GM18499 (cell line): ENCODE measurements around the gene G0S2.
A peak's percentile ranks its signal among the peaks of the same experiment; 100 is the strongest.

Experiments used
- ATAC-seq: cut with Tn5 transposase; IDR thresholded peaks from one replicate; pipeline ENCODE4 v1.9.1; 2021; ENCODE audit warnings: moderate number of reproducible peaks; ENCODE audit not compliant: insufficient read depth, unreplicated experiment

G0S2 gene

DNA sequence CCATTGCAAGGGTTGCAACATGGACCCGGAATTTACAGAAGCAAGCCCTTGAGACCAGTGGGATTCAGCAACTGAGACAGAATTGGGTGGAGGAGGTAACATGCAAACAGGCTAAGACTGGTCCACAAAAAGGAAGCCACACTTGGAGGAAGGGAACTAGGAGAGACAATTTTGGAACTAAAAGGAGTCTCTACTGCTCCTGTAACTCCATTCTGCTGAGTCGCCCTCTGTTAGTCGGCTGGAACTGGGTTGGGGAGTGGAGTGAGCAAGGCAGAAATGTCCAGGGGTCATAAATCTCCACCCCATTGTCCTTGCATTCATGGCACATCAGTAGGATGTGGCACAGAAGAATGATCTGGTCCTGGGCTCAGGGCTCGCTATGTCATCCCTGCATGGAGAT lies 28.1 kb upstream of the G0S2 start:
- ATAC-seq = no peak

DNA sequence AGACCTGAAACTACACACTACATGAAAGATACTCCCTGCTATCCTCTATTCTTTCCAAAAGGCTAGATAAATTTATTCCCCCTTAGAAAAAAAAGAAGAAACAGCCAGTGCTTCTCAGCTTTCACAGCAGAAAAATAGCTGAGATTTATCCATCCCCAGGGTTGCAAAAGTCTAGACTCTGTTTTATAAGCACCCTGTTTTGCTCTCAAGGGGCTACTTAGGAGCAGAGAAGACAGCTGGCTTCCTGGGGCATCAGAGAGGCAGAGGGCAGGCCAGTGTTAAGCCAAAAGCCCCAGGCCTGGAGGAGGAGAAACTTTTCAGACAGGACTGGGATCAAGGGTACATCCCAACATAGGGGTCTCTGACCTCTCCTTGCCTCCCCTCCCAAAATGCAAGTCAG lies 26.9 kb upstream of the G0S2 start:
- no peak for ATAC-seq

DNA sequence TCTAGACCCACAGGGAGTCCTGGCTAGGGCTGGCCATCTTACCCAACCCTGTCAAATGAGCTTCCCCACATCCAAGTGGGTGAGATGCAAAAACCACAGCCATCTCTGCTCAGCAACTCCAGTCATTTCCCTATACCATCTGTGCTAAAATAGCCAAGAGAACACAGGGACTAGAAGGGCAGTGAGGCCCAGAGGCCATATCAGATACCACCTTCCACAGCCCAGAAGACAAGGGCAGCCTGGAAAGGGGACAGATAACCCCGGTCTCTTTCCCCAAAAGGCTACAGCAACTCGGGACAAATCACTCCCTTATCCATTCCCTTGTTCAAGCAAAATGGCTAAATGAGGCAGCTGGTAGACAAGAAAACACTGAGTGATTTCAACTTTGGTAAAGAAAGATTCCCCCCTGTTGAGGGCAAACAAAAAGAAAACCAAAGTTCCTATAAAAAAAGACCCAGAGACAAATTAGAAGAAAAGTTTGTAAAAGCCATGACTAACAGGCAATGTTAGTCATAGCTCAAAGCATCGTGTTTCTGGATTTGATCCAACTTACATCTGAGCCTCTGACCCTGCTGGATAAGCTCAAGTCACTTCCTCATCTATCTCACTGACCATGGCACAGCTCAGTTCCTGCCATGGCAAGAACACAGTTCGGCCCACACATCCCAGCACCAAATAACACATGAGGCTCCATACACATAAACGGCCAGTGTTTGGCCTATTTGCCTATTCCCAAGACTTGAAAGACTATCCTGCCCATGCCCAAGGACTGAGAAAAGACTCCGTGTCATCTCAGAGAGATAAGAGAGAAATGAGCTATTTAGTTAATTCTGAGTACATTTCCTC lies 26.1 kb upstream of the G0S2 start:
- ATAC-seq = no peak

DNA sequence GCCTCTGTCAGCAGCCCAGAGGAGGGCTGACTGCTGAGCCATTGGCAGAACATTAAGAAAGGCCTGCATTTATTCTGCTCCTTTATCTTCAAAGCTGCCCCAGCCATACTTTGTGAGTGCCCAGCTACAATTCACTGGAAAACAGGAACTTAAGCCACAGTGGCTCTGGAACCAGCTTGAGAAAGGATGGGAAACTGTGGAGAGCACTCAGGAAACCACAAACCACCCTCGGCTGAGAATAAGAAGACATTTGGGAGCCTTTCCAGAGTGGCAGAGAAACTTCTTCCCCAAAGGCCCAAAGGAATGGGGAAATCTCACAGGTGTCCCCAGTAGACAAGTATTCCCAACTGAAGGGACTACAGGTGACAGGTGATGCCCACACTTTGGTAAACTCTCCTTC lies 24.8 kb upstream of the G0S2 start:
- no peak for ATAC-seq

DNA sequence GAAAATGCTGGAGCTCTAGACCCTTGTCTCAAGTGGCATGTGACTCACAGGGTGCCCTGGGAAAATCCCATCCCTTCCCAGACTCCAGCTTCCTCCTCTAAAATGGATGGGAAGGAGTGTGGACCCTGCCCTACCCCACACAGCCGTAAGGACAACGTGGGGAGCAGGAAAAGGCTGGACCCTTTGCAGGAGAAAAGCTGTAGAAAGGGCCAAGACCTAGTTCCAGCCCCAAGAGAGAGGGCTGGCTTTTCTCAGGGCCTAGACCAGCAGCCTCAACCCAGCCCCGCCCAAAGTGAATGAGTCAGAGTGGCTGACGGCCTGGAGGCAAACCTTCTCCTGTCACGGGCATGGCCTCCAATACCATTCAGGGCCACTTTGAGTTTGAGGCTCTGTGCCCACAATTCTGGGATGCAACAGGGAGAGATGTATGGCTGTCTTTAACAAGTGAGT lies 24.0 kb upstream of the G0S2 start:
- no peak for ATAC-seq

DNA sequence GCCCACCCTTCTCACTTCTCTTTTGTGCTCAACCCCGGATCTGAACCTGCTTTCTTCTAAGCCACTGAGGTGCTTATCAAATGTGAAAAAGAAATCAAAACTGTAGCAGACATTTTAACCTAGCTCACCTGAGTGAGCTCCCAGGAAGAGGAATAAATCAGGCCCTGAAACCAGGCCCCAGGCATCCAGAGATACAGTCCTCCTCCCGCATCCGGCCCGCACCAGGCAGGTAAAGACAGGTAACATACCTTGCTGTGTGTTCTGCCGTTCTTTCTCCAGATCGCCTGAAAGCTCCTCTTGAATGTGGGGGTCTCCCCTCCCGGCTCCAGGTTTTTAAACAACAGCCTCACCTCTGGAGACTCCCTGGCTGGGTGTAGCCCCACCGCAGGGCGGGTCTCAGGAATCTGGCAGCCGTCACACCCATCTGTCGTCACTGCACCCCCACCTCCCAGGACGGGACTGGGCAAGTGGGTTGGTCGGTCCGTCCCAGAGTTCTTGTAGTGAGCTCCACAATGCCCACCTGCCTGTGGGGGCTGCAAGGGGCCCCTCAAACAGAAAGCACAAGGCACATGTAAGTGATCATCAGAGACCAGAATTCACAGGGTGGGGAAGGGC lies 23.0 kb upstream of the G0S2 start, which contains the start of gene LAMB3:
LAMB3 (minus strand) TSS at position 305 of the 615 bp plus-strand sequence. CDS start 1,481 bp downstream, outside the sequence.
- ATAC-seq = no peak

DNA sequence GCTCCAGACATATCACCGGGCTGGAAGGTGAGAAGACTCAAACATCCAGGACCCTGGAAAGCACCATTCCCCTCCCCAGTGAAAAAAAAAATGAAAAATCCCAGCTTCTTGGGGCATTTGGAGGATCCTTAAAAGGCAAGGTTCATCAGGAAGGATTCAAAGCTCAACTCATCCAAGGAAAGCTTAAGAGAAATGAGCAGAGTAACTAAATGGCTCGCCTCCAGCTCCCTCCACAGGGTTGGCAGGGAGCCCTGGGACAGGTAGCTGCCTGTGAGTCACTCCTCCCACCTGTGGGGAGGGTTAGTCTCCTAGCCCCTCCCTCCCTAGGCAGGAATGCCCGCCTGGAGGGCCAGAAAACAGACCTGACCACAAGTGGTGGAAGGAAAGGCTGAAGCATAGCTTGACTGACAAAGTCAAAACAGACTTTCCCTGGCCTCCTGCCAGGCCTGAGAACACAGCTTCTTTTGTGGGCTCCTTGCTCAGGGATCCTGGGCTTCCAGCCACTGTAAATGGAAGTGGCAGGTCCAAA lies 22.3 kb upstream of the G0S2 start:
- ATAC-seq = no peak

DNA sequence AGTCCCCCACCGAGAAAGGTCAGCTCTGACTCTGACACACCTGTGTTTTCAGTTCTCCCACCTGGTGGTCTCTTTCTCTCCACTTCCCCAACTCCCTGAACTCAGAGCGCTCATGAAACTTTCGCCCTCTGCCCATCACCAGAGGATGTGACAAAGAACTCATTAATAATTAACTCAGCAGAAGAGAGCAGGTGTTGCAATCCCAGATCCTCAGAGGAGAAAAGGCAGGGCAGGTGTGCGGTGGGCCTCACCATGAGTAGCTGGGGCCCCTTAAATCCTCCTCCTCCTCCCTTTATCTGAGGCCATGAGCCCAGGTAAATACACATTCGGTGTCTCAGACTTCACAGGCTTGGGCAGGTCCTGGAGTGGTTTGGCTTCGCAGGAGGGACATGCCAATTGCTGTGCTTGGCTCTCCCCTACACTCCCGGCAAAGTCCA lies 21.3 kb upstream of the G0S2 start:
- no peak for ATAC-seq

DNA sequence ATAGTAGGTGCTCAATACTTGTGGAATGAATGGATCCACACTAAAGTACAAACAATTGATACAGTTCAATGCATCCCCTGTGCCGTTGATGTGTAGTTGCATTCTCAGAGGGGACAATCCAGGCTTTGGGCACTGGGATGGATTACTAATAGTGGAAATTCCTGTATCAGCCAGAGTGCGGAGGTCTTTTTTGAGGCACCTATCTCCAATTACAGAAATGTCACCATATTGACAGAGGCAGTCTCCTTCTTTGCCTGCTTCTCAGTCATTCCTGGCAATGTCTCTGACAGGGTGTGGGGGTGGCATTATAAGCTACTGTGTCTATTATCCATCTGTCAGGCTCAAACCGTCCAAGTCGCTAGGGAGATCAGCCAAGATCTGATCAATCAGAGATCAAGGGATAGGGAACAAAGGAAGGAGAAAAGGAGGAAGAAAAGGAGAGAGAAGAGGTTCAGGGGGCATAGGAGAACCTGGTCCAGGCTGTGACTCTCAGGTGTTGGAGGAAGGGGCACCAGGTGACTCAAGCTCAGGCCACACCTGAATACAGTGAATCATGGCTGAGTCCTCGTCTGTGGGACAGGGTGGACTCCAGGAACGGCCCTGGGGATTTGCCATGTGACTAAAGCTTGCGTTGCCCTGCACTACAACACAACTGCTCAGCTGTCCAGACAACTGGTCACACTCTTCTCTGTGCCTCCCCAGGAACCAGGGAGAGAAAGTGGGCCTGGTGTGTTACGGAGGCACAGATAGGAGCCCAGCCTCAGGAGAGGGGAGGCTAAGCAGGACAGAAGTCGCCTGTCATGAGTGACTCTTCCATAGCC lies 19.6 kb upstream of the G0S2 start:
- no peak for ATAC-seq

DNA sequence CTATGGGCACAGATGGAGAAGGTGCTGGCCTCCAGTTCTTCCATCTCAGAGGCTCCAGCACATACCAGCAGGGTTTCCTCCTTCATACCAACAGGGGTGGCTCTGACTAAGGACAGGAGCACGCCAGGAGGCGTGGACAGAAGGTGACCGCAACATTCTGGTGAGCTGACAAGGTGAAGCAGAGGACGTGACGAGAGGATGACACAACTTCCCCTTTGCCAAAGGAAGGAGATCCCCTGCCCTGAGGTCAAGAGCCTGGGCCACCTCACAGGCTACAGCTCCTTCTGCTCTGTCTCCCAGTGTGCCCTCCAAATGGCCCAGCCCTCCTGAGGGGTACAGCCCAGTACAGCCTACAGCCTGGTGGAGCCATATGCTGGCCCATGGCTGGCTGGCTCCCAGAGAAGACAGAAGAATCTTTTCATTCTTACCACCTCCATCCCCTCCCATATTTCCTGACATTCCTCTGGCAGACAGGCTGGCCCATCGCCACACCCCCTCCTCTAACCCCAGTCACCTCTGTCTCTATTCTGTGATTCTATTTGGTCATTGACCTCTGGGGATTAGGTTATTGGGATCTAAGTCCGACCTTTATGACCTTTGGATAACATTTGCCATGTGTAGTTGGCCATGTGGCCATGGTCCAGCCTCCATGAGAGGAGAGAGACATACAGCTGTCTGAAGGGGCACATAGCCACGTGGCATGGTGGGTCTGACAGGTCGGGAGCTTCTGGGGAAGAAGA lies 17.9 kb upstream of the G0S2 start:
- ATAC-seq = no peak

DNA sequence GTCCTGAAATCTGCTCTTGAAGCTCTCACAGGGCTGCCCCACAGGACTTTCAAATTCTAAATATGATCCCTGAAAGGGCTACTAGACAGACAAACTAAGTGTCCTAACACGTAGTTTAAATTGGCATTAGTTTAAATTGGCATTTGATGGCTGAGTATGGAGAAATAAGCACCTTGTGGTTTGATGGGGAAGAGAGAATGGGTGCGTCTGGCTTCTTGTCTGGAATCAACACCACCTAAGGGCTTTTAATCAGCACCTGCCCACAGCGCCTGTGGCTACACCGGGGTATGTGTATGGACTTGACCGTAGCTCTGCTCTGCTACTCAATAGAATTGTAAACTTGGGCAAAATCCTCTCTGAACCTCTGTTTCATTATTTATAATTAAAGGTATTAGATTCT lies 17.3 kb upstream of the G0S2 start:
- no peak for ATAC-seq

DNA sequence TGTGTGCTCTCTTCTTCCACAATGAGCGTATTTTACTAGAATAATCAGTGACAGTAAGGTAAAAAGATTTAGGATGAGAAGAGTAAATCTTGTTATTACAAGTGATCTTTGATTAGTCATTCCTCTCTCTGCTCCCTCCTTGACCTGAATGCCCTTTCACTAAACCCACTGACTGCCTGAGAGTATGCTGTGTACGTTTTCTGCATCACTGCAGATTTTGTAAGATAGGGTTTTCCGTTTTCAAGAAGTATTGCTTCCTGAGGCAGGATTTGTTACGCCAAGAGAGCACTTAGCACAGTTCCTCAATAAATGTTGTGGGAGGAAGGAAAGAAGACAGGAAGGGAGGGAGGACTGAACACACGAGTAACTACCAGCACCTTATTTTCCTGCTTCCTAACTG lies 15.3 kb upstream of the G0S2 start:
- peak; percentile 66 for ATAC-seq

DNA sequence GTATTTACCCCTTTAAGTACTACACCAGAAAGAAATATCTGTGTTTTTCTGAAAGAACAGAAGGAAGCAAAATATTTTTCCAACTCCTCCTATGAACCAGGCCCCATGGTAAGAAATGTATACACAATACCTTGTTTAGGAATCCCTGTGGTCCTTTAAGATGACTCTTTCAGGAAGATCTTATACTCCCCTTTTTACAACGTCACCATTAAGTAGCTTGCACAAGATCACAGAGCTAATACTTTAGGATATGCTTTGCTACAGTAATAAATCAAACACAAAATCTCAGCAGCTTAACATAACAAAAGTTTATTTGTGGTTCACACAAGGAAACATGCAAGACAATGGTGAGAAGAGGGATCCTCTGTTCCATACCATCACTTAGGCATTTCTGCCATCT lies 14.1 kb upstream of the G0S2 start:
- ATAC-seq = no peak

DNA sequence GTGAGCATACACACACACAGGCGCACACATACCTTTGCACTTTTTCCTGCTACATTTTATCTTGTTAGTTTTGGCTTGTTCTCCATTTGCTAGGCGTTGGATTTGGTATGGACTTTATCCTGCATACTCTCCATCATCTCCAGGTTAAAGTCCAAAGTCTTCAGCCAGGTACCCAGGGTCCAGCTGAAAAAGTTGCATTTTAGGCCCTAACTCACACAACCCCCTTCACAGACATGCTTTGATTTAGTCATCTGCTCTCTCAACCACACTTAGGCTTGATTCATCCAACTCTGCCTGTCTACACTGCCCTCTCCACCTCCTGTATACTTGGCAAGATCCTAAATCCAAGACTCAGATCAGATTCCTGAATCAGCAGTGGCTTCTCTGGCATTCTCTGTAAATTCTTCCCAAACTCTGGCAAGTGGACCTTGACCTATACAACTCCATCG lies 12.3 kb upstream of the G0S2 start:
- no peak for ATAC-seq

DNA sequence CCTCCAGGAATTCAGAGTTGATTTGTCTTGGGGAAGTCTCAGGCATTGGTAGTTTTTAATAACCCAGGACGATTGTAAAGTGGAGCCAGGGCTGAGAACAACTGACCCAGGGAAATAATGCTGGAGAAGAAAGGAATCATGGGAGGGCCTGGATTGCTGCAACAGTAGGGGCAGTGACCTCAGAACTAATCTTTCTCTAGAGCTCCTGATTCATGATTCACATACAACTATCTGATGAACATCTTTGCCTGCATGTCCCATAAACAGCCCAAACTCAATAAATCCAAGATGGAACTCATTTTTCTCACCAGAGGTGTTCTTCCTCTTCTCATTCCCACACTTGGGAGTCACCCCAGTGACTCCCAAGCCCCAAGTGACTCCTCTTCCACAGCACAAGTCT lies 8.1 kb upstream of the G0S2 start:
- no peak for ATAC-seq

DNA sequence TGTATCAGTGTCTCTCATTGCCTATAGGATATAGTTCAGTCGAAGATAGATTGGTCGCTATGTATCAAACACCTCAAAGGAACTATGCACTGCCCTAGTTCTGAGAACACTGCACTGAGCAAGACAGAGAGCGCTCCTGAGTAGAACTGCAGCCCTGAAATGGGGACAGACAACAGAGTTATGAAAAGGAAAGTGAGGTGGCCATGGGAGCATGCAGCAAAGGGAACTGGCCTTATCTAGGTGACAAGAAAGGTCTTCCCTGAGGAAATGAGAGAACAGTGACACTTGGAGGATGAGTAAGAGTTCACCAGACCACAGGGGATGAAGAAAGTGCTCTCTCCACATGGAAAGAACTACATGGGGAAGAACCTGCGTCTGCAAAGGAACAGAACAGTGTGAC lies 7.5 kb upstream of the G0S2 start:
- ATAC-seq = no peak

DNA sequence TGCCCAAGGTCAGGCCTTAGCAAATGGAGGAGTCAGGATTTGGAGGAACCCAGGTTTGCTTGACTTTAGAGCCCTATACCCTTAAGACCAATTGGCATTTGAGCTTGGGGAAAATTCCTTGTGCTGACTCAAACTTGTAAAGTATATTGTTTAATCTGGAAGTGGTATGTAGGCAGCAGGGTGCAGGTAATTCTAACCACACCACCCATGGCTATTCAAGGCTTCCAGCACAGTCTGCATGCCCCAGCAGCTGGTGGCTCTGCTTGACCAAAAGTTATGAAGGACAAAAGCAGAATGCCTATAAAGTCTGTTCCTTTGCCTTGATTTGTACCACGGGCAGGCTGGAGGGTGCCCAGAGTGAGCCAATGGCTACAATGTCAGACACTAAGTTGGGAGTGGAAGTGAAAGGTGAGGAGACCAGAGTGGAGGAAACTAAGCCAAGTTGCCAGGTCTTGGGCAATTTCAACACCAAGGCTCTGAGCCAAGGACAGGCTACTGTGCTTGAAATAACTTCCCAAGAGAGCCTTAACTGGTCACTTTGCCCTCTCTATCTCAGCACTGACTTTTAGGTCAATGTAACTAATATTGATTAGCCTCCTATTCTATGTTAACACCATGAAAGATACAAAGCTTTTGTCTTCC lies 4.7 kb upstream of the G0S2 start:
- no peak for ATAC-seq

DNA sequence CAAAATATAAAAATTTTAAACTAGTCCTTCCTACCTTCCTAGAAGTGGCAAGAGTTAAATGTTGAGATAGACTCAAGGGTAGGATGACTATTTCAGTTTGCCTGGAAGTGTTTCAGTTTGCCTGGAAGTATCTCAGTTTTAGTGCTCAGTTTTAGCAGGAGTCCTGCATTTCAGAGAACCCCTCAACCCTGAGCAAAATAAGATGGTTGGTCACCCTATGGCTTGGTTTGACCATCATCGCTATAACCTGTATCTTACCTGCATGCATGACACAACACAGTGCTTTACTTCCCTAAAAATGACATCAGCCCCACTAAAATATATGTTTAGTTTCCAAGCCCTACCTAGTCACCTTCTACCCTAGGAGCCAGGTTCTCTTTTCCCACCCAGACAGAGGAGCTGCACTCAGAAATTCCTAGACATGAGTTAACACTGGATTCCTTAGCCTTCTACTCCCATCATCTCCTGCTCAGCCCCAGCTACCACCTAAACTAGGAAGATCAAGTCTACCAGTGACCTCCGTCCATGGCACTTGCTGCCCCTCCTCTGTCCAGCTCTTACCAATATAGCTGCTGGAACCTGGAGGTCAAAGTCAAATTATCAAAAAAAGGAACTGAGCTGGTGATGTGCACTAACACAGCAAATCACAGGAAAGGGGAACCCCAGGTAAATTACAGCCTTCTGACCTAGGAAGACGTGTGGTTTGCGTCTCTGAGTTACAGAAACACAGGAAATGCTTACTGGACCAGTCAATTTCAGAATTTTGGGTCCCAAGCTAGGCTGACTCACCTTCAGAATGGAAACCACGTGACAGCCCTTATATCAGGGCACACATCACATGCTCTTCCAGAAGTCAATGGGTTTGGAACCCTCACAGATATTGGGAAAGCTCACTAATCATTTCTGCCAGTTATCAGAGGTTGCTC lies 2.2 kb upstream of the G0S2 start:
- ATAC-seq = peak; percentile 93
